ENCODE data around the gene CYBRD1.

- TF ChIP-seq CTCF (IDR thresholded peaks at IDR 0.05) (no peak), POLR2A (IDR thresholded peaks at IDR 0.05) (no peak)
These were observed 22.8 kb downstream of the CYBRD1 start for GRCh38 chr2:171545086-171545485.
